Glomerular visceral epithelial cell (primary cell): Measurements from ENCODE around the gene KLC1.
"Not testable (repeated sequence)": the region's sequence is repeated elsewhere in the genome, so short reads cannot be mapped to it uniquely, and the experiment has no call there.

Experiments used
- DNase-seq: peaks from one replicate; pipeline ENCODE4 v3.0.0-alpha.2; 2016; ENCODE audit errors: extremely low spot score

Gene KLC1

DNA sequence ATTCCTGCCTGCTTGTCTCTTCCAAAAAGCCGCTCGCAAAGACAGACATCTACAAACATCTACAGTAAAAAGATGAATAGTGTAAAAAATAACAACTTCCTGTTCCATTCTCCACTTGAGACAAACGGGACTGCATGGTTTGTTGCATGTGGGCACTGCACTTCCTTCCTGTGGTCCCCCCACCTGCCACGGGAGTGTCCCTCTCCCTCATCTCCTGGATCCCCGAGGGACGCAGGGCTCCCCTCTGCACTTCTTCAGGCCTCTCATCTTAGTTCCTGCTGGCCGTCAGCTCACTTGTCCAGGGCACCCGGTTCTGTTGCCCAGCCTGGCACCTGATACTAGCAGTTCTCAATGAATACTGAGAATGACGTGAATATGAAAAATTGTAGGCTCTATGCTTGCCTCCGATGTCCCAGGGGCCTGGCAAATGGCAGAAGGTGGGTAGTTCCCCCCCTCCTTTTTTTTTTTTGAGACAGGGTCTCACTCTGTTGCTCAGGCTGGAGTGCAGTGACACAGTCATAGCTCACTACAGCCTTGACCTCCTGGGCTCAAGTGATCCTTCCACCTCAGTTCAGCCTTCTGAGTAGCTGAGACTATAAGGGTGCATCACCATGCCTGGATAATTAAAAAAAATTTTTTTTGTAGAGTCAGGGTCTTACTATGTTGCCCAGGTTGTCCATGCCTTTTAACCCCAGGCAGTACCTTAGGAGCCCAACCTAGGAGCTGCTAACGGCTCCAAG lies 3.5 kb upstream of the KLC1 start:
- DNase-seq: no peak

GRCh38 chr14:103626146-103626850 lies 2.7 kb upstream of the KLC1 start:
- DNase-seq: no peak

- no peak for DNase-seq
Observed at GRCh38 chr14:103627073-103628025, 1.7 kb upstream of the KLC1 start.

DNA sequence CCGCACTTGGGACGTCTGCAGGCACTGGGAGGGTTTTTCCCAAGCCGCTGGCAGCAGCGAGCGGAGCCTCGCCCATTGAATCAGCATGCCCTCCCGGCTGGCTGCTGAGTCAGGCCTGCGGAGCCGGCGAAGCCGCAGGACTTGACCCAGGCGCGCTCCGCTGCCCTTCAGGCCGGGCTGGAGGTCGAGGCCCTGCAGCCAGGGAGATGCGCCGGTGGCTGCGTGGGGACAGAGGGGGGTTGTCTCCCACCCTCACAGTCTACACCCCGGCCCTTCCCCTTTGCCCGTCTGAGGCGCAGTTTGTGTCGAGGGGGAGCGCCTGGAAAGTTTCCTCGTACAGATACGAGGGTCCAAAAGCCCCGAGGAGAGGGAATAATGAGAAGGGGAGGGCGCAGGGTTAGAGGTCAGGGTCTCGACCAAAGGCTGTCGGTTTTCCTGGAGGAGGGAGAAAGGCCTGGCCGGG lies 759 bp upstream of the KLC1 start:
- DNase-seq: peak; percentile 85

DNA sequence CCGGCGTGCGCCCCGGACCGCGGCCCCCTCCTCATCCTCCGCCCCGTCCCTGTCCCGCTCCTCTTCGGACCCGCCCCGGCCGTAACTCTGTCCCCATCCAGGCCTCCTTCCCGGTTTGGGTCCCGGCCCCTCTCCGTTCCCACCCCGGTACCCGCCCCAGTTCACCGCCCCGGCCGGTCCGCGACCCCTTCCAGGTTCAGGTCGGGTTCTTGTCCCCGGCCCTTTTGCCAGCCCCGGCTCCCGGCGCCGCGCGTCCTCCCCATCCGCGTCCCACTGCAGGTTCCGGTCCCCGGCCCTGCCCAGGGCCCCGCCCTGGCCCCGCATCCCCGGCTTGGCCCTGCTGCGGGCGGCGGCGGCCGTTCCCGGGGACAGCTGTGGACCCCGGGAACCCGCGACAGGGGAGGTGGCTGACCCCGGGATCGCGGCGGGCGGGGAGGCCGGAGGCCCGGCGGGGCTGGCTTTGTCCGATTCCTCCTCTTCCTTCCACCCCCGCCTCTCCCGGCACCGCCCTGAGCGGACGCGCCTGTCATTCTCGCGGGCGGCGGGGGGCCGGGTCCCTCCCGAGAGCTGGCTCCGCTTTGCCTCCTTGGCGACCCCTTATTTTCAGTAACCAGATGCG lies 601 bp downstream of the KLC1 start:
- peak; percentile 13 for DNase-seq

DNA sequence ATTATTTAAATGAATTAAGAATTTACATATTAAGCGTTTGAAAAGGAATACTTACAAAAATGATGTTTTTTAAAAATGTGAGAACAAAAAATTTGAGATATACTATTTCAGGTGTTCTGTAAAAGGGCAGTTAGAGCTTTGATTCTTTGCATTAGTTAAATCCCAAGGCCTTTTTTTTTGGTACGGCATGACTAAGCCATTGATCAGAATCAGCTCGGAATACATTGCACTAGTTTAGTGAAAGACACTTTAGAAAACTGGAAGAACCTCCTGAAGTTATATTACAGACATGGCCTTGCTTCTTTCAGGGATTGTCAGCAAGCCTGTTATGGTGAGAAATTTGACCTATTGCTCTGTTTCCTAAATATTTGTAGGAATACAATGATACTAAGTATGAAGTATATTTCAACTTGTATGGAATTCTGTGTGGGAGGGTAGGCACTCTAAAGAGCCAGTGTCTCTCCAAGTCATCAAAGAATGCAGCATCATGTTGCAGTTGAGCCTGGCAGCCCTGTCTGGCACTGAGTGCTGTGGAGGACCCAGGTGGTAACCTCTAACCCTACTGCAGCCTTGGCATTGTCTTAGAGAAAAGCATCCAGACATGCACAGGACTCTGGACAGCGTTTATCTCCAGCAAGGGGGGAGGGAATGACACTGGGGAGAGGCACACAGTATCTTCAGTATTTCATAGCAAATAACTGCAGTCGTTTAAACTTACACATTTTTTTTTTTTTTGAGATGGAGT lies 1.5 kb downstream of the KLC1 start:
- DNase-seq: no peak

- no peak for DNase-seq
Observed at GRCh38 chr14:103633391-103633790, 4.4 kb downstream of the KLC1 start.

GRCh38 chr14:103634156-103634555 lies 5.1 kb downstream of the KLC1 start:
- no peak for DNase-seq

- DNase-seq: no peak
Observed at GRCh38 chr14:103638594-103638993, 9.6 kb downstream of the KLC1 start.

DNA sequence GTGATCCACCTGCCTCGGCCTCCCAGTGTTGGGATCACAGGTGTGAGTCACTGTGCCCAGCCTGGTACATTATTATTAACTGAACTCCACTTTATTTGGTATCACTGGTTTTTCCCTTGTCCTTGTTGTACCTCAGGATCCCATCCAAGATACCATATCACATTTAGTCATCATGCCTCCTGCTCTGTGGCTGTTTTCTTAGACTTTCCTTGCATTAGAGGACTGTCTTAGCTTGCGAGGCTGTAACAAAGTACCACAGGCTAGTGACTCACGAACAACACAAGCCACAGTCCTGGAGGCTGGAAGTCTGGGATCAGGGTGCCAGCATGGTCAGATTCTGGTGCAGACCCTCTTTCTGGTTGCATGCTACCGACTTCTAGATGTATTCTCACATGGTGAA lies 12.2 kb downstream of the KLC1 start:
- peak; percentile 67 for DNase-seq

GRCh38 chr14:103646189-103646588 lies 17.2 kb downstream of the KLC1 start:
- DNase-seq: no peak

GRCh38 chr14:103649001-103649400 lies 20.0 kb downstream of the KLC1 start:
- DNase-seq: no peak

GRCh38 chr14:103650213-103650612 lies 21.2 kb downstream of the KLC1 start:
- no peak for DNase-seq

DNA sequence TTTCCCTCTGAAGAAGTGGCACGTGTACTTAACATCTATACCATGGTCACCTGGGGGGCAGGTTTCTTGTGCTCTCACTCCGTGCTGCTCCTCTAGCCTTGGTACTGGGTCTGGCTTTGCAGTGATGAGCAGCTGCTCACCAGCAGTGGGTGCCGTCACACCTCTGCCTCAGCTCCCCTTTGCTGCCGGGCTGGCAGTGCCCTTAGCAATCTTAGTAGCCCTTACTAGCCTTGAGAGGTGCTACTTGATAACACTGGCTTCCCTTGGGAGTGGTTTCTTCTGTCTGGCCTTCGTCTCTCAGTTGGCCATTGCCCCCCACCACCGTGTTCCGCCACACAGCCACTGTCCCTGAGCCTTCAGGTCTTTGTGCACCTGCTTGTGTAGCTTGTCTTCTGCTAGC lies 22.6 kb downstream of the KLC1 start:
- DNase-seq: no peak

GRCh38 chr14:103652806-103653205 lies 23.8 kb downstream of the KLC1 start:
- no peak for DNase-seq

DNA sequence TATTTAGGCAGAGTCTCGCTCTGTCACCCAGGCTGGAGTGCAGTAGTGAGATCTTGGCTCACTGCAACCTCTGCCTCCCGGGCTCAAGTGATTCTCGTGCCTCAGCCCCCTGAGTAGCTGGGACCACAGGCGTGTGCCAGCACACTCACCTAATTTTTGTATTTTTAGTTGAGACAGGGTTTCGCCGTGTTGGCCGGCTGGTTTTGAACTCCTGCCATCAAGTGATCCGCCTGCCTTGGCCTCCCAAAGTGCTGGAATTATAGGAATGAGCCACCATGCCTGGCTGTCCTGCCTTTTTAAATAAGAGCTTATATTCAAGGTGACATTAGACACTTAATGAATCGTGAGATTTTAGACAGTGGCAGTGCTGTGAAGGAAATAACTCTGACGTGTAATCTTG lies 24.3 kb downstream of the KLC1 start:
- DNase-seq: not testable (repeated sequence)

DNA sequence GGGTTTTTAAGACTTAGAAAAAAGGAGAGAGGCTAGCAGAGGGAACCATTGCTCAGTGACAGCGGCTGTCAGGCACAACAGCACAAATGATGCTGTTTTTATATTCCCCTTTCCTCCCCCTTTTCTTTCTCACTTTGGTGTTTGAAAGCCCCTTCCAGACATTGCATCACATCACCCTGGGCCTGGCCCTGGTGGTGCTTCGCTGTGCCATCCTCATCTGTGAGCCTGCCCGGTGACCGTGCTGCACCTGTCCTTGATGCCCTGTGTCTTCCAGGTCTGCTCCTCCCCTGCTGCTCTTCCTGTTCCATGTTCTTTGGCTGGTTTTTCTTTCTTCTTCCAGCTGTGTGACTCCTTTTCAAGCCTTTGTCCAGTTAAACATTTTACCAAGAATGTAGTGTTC lies 24.8 kb downstream of the KLC1 start:
- no peak for DNase-seq

DNA sequence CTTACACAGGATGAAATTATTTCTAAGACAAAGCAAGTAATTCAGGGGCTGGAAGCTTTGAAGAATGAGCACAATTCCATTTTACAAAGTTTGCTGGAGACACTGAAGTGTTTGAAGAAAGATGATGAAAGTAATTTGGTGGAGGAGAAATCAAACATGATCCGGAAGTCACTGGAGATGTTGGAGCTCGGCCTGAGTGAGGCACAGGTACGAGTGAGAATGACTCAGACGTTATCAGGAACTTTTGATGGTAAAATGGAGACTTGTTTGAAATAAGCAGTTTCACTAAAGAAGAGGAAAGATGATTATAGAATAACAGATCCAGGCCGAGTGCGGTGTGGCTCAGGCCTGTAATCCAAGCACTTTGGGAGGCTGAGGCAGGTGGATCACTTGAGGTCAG lies 25.6 kb downstream of the KLC1 start:
- no peak for DNase-seq

GRCh38 chr14:103656031-103656755 lies 27.2 kb downstream of the KLC1 start:
- no peak for DNase-seq

DNA sequence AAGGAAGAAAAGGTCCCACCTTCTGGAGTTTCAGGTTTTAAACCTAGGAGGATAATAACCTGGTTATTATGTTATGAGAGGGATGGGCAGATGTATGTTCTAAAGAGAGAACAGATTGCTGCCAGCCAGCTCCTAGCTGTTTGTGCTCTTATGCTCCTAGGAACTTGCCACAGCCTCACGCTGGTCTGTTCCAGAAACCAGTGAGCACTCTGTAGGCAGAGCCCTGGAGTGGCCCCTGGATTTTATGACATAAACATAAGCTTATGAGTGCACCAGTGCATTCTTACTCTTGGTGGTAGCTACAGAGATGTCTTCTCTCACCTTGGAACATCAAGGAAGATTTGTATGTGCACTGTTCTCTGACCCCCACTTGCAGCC lies 27.7 kb downstream of the KLC1 start:
- DNase-seq: no peak
